NCI-H2196 (cell line): ENCODE data around the gene ECHS1.

Source experiments
- DNase-seq: peaks from one replicate; lab custom pipeline; 2025; ENCODE audit not compliant: unreplicated experiment; lab: John Stamatoyannopoulos, UW

The ECHS1 gene

DNA sequence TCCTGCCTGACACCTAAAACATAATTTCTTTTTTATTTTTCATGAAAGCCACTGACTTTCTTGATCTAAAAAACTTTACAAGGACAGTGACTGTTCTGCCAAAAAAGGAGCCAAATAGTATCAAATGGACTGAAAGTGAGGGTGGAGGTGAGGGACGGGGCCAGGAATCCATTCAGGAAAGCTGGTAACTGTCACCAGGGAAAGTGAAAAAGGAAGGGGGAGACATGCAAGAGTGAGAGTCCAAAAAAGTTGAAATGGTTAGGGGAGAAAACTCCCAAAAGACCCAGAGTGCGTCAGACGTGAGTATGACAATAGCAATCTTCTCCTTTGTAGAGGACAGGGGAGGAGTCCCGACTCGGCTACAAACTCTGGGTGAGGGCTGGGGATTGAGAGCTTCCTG is 28.9 kb downstream of the ECHS1 start:
- no peak for DNase-seq

GRCh38 chr10:133343558-133343957 is 29.6 kb downstream of the ECHS1 start:
- DNase-seq, result no peak

GRCh38 chr10:133342942-133343341 is 30.2 kb downstream of the ECHS1 start:
- no peak for DNase-seq

DNA sequence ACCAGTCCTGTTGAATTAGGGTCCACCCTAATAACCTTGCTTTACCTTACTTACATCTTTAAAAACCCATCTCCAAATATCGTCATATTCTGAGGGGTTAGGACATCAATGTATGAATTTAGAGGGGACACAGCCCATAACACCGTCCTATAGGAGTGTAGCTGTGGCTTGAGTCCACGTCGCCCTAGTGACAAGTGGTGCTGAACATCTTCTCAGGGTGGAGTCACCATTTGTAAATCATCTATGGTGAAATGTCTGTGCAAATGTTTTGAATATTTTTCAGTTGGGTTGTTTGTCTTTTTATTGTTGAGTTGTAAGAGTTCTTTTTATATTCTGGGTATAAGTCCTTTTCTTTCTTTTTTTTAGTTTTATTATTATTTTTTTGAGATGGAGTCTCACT is 31.2 kb downstream of the ECHS1 start:
- no peak for DNase-seq

DNA sequence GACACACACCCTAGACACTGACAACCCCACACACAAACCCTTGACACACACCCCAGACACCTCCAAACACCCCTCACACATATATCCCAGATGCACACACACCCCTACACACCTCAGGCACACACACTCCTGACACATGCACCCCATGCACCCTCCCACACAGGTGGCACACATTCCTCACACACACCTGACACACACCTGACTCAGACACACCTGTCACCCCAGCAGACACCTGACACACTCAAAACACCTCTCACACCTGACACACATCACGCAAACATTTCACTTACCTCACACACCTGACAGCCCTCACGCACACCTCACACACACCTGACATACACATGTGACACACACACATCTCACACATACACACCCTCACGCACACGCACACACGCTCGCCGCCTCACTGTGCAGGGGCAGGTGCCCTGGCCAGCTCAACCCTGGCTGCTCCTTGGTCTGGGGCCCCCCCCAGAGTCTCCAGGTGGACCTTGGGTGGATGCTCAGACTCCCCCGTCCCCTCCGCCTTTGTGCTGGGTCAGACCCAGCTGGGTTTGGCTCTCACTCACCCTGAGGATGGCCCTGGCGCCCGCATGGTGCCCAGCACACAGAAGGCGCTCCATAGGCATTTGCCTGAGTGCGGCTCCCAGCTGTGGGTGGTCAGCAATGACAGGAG is 33.3 kb downstream of the ECHS1 start:
- no peak for DNase-seq

- no peak for DNase-seq
Observed at GRCh38 chr10:133338080-133339071, 34.8 kb downstream of the ECHS1 start.

DNA sequence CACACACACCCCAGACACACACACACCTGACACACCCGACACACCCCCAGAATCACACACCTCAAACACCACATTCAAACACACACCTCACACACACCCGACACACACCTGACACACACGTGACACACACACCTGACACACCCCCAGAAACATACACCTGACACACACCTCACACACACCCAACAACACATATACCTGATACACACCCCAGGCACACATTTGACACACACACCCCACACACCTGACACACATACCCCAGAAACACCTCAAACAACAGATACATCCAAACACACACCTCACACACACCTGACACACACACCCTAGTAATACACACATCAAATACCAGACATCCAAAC is 35.8 kb downstream of the ECHS1 start:
- no peak for DNase-seq

GRCh38 chr10:133336577-133337369 is 36.4 kb downstream of the ECHS1 start, which contains the start of gene CALY:
Gene CALY (minus strand): TSS chr10:133336896. CDS start chr10:133328989, 7,907 bp downstream.
- peak; percentile 27 for DNase-seq

DNA sequence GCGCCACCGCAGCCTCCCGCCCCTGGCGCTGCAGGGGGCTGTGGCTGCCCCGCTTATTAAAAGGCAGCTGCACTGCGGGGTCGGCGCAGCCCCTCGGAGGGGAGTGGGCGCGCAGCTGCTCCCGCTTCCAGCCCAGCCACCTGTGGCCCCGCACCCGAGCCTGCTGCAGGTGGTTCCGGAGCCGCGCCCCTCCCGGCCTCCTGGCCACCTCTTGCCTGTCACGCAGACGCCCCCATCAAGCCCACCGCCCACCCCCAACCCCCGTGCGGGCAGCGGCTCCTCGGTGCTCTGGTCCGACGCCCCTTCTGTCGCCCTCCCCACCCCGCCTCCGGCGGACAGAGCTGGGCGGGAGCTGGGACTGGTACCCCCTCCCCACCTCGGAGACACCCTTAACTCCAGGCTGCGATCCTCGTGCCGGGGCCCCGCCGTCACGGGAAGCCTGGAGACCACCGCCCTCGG is 37.0 kb downstream of the ECHS1 start:
- no peak for DNase-seq

- peak; percentile 5 for DNase-seq
Observed at GRCh38 chr10:133335246-133336117, 37.7 kb downstream of the ECHS1 start.

GRCh38 chr10:133334503-133335245 is 38.5 kb downstream of the ECHS1 start:
- DNase-seq, result no peak

GRCh38 chr10:133332936-133333699 is 40.0 kb downstream of the ECHS1 start:
- DNase-seq, result no peak

GRCh38 chr10:133329491-133330202 is 43.5 kb downstream of the ECHS1 start:
- peak; percentile 74 for DNase-seq

DNA sequence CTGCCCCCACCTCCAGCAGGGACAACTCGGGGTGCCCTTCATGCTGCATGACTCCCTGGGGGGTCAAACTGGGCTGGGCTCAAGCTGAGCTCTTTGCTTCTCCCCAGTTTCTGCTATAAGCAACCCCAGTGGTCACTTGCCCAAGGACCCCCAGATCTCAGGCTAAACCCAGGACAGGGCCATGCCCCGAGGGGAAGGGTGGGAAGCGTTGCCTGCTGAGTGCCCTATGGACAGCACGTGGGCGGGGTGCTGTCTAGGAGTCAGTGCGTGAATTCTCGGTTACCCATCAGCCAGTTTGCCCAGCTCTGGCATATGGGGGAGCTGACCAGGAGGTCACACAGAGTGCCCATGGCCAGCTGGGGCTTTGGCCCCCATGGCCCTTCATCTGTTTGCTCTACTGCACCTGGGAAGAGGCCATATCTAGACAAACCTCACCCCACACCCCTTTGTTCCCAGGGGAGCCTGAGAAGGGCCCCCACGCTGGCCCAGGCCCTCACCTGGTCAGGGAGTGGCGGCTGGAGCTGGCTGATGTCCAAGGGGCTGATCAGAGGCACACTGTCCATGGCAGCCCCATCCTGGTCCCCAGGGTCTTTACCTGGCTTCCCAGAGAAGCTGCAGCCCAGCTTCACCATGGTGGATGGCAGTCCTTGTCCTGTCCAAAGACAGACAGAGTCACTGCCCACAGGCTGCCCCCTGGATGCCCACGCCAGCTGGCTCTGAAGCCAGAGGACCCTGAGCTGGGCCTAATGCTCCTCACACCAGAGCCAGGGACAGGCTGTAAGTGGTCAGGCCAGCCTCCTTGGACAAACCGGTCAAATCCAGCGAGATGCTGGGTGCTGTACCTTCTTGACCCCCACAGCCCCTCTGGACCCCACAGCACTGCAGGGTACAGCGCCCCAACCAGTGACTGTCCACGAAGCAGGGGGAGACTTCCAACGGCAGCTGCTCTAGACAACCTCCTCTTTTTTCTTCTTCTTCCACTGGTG is 44.5 kb downstream of the ECHS1 start:
- DNase-seq, result no peak

DNA sequence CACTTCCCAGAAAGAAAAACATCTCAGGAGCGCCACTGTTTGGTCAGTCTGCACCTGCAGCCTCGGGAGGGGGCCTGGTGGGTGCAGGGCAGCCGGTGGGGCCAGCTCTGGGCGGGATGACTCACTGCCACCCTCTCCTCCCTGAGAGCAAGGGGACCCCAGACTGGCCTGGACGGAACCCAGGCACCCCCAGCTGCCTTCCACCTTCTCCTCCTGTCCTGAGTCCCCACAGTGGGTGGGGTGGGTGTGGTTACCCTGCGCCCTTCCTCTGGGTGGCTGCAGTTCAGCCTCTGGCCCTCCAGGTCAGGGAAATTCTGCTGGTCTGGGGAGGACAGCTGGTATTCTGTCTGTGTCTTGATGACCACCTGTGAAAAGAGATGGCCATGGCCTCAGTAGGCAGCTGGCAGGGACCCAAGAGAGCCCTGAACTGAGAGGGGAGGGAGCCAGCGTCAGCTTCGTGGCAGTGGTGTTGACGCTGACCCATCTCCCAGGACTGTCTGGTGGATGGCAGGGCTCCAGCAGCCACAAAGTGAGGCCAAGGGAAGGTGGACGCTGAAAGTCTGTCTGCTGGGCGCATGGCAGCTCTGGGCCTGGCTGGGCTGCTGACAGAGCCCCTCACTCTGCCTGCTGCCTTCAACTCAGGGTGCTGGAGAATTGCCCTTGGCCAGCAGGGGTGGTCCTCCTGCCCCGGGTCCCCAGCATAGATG is 45.4 kb downstream of the ECHS1 start:
- peak; percentile 34 for DNase-seq
